ENCODE measurements around the gene PJA2. TPM values are rescaled to one million over a fixed set of nuclear protein-coding genes. Genes with fewer than 3 reads are reported as not detected.

The PJA2 gene
- total and polyA plus RNA-seq, 2 donors (not counting 1 experiment from before 2014, with no cell fraction given), result 82.7 to 107 TPM

DNA sequence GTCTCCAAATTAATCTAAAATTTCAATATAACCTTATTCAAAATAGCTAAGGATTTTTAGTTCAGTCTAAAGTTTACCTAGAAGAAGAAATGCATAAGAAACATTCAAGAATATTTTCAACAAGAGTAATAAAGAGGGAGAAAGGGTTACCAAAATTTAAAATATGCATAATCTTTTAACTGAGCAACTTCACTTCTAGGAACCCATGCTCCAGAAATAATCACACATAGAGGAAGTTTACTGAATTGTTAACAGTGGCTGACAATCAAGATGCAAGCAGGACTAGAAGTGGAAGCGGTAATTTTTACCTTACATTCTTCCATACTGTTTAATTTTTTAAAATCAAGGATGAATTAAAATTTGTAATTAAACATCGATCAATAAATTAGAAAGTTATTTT is 1.9 kb downstream of the PJA2 start:
- Histone ChIP-seq H3K9ac (ENCODE audit: insufficient read depth, low read length) (peak overlapping the region; percentile 39), H3K4me3 (replicated peaks in 1 of 4; ENCODE audit: control extremely low read depth in 1 of 4, insufficient read depth in 1 of 4, low read depth in 3 of 4, low read length in 4 of 4) (peak overlapping the region; percentile 75 to 97 (median 88)), H3K9me3 (ENCODE audit: control insufficient read depth, insufficient read depth, low read depth, low read length) (no peaks in the 10 kb centered on the region), H3K79me2 (ENCODE audit: control insufficient read depth, insufficient read depth, low read length) (peaks cover 63% of the 10 kb centered on the region), H3K27me3 (ENCODE audit: control insufficient read depth, insufficient read depth, low read length) (no peaks in the 10 kb centered on the region), H3K27ac (ENCODE audit: insufficient read depth, low read length) (peak overlapping the region; percentile 97), H4K20me1 (ENCODE audit: control insufficient read depth, extremely low read depth, insufficient read depth, low read length) (peaks cover 2% of the 10 kb centered on the region), H2AFZ (ENCODE audit: low read length) (no peak overlapping the region), H3K4me1 (ENCODE audit: control insufficient read depth, extremely low read depth, insufficient read depth, low read length) (peaks cover 6% of the 10 kb centered on the region), H3K4me2 (ENCODE audit: extremely low read depth, insufficient read depth, low read length) (peak overlapping the region; percentile 84), H3K36me3 (ENCODE audit: control insufficient read depth, insufficient read depth, low read length) (no peaks in the 10 kb centered on the region)
- TF ChIP-seq, protein P1, sequence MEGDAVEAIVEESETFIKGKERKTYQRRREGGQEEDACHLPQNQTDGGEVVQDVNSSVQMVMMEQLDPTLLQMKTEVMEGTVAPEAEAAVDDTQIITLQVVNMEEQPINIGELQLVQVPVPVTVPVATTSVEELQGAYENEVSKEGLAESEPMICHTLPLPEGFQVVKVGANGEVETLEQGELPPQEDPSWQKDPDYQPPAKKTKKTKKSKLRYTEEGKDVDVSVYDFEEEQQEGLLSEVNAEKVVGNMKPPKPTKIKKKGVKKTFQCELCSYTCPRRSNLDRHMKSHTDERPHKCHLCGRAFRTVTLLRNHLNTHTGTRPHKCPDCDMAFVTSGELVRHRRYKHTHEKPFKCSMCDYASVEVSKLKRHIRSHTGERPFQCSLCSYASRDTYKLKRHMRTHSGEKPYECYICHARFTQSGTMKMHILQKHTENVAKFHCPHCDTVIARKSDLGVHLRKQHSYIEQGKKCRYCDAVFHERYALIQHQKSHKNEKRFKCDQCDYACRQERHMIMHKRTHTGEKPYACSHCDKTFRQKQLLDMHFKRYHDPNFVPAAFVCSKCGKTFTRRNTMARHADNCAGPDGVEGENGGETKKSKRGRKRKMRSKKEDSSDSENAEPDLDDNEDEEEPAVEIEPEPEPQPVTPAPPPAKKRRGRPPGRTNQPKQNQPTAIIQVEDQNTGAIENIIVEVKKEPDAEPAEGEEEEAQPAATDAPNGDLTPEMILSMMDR (conservative IDR thresholded peaks at IDR 0.05 in 1 of 2, IDR thresholded peaks at IDR 0.05 in 1 of 2; ENCODE audit: low read depth in 1 of 2, low read length in 2 of 2), result no peak
- TF ChIP-seq EZH2 (IDR thresholded peaks at IDR 0.05; ENCODE audit: low read length, missing control alignments), result no peak
- DNase-seq (ENCODE audit: low read depth in 2 of 2), result no peak

GRCh38 chr5:109406719-109407118 is 3.1 kb downstream of the PJA2 start:
- Histone ChIP-seq H3K9me3 (ENCODE audit: control insufficient read depth, insufficient read depth, low read depth, low read length) (no peaks in the 10 kb centered on the region), H2AFZ (ENCODE audit: low read length) (no peak overlapping the region), H3K36me3 (ENCODE audit: control insufficient read depth, insufficient read depth, low read length) (no peaks in the 10 kb centered on the region), H4K20me1 (ENCODE audit: control insufficient read depth, extremely low read depth, insufficient read depth, low read length) (peaks cover 2% of the 10 kb centered on the region), H3K9ac (ENCODE audit: insufficient read depth, low read length) (no peak overlapping the region), H3K4me1 (ENCODE audit: control insufficient read depth, extremely low read depth, insufficient read depth, low read length) (peaks cover 2% of the 10 kb centered on the region), H3K27ac (ENCODE audit: insufficient read depth, low read length) (no peak overlapping the region), H3K4me3 (replicated peaks in 1 of 4; ENCODE audit: control extremely low read depth in 1 of 4, insufficient read depth in 1 of 4, low read depth in 3 of 4, low read length in 4 of 4) (peak overlapping the region; percentile 8 to 97 (median 84)), H3K79me2 (ENCODE audit: control insufficient read depth, insufficient read depth, low read length) (peaks cover 73% of the 10 kb centered on the region), H3K4me2 (ENCODE audit: extremely low read depth, insufficient read depth, low read length) (peak overlapping the region; percentile 84), H3K27me3 (ENCODE audit: control insufficient read depth, insufficient read depth, low read length) (no peaks in the 10 kb centered on the region)
- no peak for TF ChIP-seq EZH2 (IDR thresholded peaks at IDR 0.05; ENCODE audit: low read length, missing control alignments)
- TF ChIP-seq, protein P1 (conservative IDR thresholded peaks at IDR 0.05 in 1 of 2, IDR thresholded peaks at IDR 0.05 in 1 of 2; ENCODE audit: low read depth in 1 of 2, low read length in 2 of 2), result no peak
- DNase-seq (ENCODE audit: low read depth in 2 of 2), result no peak

DNA sequence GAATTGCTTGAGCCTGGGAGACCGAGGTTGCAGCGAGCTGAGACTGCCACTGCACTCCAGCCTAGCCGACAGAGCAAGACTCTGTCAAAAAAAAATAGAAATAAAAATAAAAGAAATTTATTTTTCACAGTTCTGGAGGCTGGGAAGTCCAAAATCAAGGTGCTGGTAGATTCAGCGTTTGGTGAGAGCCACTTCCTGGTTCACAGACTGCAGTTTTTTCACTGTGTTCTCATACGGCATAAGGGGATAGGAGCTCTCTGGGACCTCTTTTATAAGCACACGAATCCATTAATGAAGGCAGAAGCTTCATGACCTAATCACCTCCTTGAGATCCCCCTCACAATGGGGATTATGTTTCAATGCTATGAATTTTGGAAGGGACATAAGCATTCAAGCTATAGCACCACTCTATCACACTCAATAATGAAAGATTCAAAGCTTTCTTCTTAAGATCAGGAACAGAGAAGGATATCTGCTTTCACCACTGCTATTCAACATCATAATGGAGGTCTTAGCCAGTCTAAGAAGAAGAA is 5.3 kb downstream of the PJA2 start:
- Histone ChIP-seq H3K4me3 (replicated peaks in 1 of 4; ENCODE audit: control extremely low read depth in 1 of 4, insufficient read depth in 1 of 4, low read depth in 3 of 4, low read length in 4 of 4) (no peak overlapping the region), H3K9me3 (ENCODE audit: control insufficient read depth, insufficient read depth, low read depth, low read length) (no peaks in the 10 kb centered on the region), H3K36me3 (ENCODE audit: control insufficient read depth, insufficient read depth, low read length) (no peaks in the 10 kb centered on the region), H3K9ac (ENCODE audit: insufficient read depth, low read length) (no peak overlapping the region), H3K4me2 (ENCODE audit: extremely low read depth, insufficient read depth, low read length) (no peak overlapping the region), H3K4me1 (ENCODE audit: control insufficient read depth, extremely low read depth, insufficient read depth, low read length) (peaks cover 2% of the 10 kb centered on the region), H2AFZ (ENCODE audit: low read length) (no peak overlapping the region), H3K27ac (ENCODE audit: insufficient read depth, low read length) (no peak overlapping the region), H3K27me3 (ENCODE audit: control insufficient read depth, insufficient read depth, low read length) (no peaks in the 10 kb centered on the region), H4K20me1 (ENCODE audit: control insufficient read depth, extremely low read depth, insufficient read depth, low read length) (peaks cover 4% of the 10 kb centered on the region), H3K79me2 (ENCODE audit: control insufficient read depth, insufficient read depth, low read length) (peaks cover 94% of the 10 kb centered on the region)
- no peak for TF ChIP-seq EZH2 (IDR thresholded peaks at IDR 0.05; ENCODE audit: low read length, missing control alignments)
- TF ChIP-seq, protein P1 (conservative IDR thresholded peaks at IDR 0.05 in 1 of 2, IDR thresholded peaks at IDR 0.05 in 1 of 2; ENCODE audit: low read depth in 1 of 2, low read length in 2 of 2), result no peak
- no peak for DNase-seq (ENCODE audit: low read depth in 2 of 2)

Data from fibroblast of lung (primary cell).